ENCODE data around the gene MAB21L3. TPM values are rescaled to one million over a fixed set of nuclear protein-coding genes. Genes with fewer than 3 reads are reported as not detected.

The MAB21L3 gene
- total and polyA plus RNA-seq, 2 of the 13 experiments (the other 11 are each of a cell fraction or from before 2014, with no cell fraction given), result 0.55 to 4.1 TPM

DNA sequence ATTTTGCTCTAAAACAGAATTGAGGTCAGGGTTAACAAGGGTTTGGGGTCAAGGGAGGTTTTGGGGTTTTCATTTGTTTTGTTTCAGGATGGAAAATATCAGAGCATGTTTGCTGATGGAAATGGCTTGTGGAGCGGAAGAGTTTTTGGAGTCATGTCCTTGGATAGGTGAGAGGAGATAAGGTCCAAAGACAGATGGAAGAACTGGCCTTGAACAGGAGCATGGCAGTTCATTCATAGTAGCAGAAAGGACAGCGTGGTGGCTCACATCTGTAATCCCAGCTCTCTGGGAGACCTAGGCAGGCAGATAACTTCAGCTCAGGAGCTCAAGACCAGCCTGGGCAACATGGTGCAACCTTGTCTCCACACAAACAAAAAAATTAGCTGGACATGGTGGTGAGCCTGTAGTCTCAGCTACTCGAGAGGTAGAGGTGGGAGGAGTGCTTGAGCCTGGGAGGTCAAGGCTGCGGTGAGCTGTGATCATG is 65.1 kb downstream of the MAB21L3 start (continued):
- TF ChIP-seq ZNF280D (CRISPR knock-in tag; IDR thresholded peaks at IDR 0.05) (peak; percentile 57; the same call in 1 of the 2 replicates), HOXA9 (CRISPR knock-in tag; IDR thresholded peaks at IDR 0.05; ENCODE audit: borderline replicate concordance) (no peak), RFXAP (CRISPR knock-in tag; IDR thresholded peaks at IDR 0.05; ENCODE audit: borderline replicate concordance) (no peak), KDM3A (CRISPR knock-in tag; IDR thresholded peaks at IDR 0.05; ENCODE audit: low read depth) (no peak), AGO1 (IDR thresholded peaks at IDR 0.05; ENCODE audit: low read depth, low read length, poor library complexity, severe bottlenecking) (no peak), ZNF354B (CRISPR knock-in tag; IDR thresholded peaks at IDR 0.05) (no peak), MED1 (CRISPR knock-in tag; IDR thresholded peaks at IDR 0.05) (peak; percentile 93), GFI1 (CRISPR knock-in tag; IDR thresholded peaks at IDR 0.05; ENCODE audit: borderline replicate concordance) (peak; percentile 62), SMAD1 (CRISPR knock-in tag; IDR thresholded peaks at IDR 0.05; ENCODE audit: borderline replicate concordance, low read depth) (no peak), ZNF513 (CRISPR knock-in tag; conservative IDR thresholded peaks at IDR 0.05) (no peak), HMG20B (CRISPR knock-in tag; conservative IDR thresholded peaks at IDR 0.05) (no peak), RXRA (CRISPR knock-in tag; IDR thresholded peaks at IDR 0.05) (no peak; the same call in 1 of the 2 replicates), NR2F1 (CRISPR knock-in tag; IDR thresholded peaks at IDR 0.05) (peak in 1 of 2 experiments; percentile 17; a peak in 1 of 4 replicates), SMARCE1 (IDR thresholded peaks at IDR 0.05; ENCODE audit: borderline replicate concordance) (no peak), HNRNPLL (IDR thresholded peaks at IDR 0.05; ENCODE audit: low read depth, low read length, poor library complexity, severe bottlenecking) (no peak), ATF7 (IDR thresholded peaks at IDR 0.05) (no peak), ATF7 (CRISPR knock-in tag; IDR thresholded peaks at IDR 0.05) (no peak; the same call in 1 of the 2 replicates), ZNF496 (CRISPR knock-in tag; IDR thresholded peaks at IDR 0.05; ENCODE audit: insufficient replicate concordance) (no peak), SATB2 (CRISPR knock-in tag; IDR thresholded peaks at IDR 0.05) (no peak), POLR2AphosphoS2 (IDR thresholded peaks at IDR 0.05; ENCODE audit: low read depth, low read length) (no peak)
- TF ChIP-seq, protein P1, sequence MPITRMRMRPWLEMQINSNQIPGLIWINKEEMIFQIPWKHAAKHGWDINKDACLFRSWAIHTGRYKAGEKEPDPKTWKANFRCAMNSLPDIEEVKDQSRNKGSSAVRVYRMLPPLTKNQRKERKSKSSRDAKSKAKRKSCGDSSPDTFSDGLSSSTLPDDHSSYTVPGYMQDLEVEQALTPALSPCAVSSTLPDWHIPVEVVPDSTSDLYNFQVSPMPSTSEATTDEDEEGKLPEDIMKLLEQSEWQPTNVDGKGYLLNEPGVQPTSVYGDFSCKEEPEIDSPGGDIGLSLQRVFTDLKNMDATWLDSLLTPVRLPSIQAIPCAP (CRISPR knock-in tag; IDR thresholded peaks at IDR 0.05; ENCODE audit: low read depth), result no peak
- TF ChIP-seq, protein P2, sequence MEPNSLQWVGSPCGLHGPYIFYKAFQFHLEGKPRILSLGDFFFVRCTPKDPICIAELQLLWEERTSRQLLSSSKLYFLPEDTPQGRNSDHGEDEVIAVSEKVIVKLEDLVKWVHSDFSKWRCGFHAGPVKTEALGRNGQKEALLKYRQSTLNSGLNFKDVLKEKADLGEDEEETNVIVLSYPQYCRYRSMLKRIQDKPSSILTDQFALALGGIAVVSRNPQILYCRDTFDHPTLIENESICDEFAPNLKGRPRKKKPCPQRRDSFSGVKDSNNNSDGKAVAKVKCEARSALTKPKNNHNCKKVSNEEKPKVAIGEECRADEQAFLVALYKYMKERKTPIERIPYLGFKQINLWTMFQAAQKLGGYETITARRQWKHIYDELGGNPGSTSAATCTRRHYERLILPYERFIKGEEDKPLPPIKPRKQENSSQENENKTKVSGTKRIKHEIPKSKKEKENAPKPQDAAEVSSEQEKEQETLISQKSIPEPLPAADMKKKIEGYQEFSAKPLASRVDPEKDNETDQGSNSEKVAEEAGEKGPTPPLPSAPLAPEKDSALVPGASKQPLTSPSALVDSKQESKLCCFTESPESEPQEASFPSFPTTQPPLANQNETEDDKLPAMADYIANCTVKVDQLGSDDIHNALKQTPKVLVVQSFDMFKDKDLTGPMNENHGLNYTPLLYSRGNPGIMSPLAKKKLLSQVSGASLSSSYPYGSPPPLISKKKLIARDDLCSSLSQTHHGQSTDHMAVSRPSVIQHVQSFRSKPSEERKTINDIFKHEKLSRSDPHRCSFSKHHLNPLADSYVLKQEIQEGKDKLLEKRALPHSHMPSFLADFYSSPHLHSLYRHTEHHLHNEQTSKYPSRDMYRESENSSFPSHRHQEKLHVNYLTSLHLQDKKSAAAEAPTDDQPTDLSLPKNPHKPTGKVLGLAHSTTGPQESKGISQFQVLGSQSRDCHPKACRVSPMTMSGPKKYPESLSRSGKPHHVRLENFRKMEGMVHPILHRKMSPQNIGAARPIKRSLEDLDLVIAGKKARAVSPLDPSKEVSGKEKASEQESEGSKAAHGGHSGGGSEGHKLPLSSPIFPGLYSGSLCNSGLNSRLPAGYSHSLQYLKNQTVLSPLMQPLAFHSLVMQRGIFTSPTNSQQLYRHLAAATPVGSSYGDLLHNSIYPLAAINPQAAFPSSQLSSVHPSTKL (CRISPR knock-in tag; IDR thresholded peaks at IDR 0.05), result peak; percentile 82
